UCSD-AML1 (cell line): ENCODE measurements around the gene ZFHX3.
"Not testable (repeated sequence)": the region's sequence is repeated elsewhere in the genome, so short reads cannot be mapped to it uniquely, and the experiment has no call there.

ENCODE experiments used
- DNase-seq: peaks from one replicate; lab custom pipeline; 2025; ENCODE audit not compliant: unreplicated experiment; lab: John Stamatoyannopoulos, UW

Gene ZFHX3

DNA sequence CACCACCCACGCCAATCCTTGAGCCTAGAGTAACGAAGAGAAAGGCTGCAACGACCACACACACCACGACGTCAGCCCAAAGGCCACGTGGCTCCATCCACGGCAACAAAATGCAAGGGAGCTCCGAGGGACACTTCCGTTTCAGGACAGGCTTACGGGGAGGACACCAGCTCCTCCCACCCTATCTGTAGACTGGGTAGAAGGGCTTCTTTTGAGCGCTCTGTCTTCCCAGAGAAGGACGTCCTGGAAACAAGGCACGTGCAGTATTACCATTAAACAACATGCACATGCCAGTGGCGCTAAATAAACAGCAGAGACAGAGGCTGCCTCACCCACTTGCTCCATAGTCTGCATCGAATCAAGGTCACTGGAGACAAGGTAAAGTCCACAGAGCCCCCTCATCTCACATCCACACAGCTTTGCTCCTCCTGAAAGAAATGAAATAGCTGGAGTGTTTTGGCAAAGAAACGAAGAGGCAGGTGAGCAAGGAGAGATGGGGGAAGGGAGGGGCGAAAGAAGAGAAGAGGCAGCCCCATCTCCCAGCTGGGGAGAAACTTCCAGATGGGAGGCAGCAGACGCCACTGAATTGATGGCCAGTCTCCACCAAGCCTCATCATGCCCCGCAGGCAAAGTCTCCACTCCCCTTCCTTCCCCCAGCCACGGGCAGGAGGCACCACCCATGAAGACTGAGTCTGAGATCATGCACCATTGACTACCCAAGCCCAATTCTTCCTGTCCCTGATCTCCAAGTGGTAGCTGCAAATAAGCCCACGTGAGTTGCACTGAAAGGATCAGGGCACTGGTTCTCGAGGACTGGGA lies 24.0 kb downstream of the ZFHX3 start:
- no peak for DNase-seq

DNA sequence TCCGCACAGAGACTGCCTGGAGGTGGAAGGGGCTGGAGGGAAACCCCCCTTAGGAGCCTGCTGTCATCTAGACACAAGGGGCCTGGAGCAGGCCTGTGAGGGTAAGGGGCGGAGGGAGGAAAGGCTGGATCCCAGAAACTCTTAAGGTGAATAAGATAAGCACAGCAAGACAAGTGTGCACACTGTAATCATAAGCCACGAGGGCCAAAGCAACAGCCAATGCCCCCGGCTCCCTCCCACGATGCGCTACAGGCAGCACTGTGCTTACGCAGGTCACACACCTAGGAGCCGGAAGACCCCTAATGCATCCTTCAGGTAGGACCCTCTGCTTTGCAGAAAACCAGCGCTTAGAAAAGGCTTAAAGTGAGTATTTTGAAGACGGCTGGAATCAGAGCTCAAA lies 24.6 kb downstream of the ZFHX3 start:
- DNase-seq = no peak

DNA sequence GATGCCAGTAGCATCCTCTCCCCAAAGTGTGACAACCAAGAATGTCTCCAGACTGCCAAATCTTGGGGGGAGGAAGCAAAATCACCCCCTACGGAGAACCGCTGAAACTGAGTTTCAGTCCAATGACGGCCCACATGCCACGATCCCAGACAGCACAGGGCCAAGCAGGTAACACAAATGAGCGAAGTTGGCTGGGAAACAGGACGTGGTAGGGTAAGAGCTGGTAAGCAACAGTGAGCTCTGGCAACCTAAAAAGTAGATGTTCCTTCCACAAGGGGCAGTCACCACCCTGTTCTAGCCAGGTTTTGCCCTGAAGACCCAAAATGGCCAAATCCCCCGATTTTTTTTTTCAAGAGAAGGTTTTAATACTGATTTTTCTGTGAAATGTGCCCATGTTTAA lies 25.4 kb downstream of the ZFHX3 start:
- DNase-seq = no peak

DNA sequence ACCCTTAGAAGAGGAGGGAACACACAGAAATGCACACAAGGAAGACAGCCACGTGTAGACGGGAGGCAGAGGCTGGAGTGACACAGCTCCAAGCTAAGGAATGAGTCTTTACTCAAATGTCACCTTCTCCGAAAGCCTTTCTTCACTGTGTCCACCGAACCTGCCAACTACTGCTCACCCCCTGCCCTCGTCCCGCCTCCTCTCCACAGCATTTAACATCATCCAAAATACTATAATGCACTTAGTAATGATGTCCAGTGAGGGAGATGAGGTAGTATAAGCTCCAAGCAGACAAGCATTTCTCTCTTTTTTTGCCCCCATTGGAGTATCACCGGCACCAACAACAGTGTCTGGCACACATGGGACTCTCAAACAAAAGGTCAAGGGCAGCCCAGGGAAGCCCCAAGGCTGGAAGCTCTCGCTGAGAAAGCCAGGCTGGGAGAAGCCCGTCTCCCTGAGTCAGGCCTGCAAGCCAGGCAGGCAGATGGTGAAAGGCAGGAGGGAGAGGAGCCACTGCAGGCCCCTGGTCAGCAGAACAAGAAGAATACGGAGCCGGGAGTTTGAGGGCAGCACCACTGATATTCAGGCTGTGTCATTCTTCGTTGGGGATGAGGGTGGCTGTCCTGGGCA lies 25.9 kb downstream of the ZFHX3 start:
- DNase-seq = no peak

DNA sequence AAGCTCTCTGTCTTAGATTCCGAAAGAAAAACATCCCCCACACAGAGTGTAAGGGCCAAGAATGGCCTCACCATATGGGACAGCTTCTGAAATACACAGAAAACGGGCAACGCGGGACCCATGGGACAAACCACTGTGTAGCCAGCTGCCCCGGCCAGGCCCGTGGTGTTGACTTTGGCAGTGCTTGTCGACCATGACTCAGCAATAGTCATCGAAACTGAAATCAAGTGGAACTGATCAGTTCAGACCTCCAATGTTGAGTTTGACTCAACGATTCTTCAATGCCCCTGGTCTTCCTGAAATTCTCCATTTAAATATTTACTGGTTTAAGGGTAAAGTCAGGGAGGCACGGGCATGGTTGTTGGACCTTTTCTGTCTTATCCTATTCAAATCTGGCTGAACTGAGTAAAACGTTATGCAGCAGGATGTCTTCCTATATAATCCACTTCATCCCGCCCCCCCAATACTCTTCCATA lies 27.5 kb downstream of the ZFHX3 start:
- no peak for DNase-seq

DNA sequence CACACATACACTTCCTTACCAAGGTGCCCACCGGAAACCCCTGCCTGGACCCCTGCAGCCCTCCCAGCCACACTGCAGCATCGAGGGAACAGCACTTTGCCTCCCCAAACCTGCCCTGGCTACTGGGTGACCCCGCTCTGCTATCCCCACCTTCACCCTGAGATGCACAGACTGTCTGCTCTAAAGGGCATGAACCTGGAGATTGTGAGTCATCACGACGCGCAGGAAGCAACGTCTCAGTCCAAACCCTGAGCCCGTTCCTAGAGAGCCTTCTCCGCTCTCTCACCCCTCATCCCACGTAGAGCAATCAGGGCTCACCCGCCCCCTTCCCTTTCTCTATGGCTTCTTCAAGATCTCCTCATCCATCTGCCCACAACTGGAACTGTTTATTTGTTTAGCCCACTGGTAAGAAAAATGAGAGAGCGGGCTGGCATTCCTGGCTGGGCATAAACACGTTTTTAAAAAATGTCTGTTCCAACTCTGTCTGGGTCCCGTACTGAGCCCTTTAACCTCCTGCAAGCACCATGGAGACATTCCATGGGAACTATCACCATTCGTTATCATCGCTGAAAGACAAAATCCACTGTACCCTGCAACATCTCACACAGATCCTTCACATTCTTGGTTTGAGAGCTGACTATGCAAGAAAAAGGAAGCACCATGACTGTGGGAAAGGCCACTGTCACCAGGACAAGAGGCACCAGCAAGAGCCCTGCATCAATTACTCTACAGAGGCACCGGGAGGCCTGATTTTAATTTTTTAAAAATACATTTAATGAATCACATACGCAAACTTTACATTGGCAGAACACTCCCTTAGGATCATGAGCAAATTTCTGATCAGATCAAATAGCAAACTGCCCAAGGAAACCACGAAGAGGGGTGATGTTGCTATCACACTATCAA lies 28.2 kb downstream of the ZFHX3 start:
- no peak for DNase-seq

DNA sequence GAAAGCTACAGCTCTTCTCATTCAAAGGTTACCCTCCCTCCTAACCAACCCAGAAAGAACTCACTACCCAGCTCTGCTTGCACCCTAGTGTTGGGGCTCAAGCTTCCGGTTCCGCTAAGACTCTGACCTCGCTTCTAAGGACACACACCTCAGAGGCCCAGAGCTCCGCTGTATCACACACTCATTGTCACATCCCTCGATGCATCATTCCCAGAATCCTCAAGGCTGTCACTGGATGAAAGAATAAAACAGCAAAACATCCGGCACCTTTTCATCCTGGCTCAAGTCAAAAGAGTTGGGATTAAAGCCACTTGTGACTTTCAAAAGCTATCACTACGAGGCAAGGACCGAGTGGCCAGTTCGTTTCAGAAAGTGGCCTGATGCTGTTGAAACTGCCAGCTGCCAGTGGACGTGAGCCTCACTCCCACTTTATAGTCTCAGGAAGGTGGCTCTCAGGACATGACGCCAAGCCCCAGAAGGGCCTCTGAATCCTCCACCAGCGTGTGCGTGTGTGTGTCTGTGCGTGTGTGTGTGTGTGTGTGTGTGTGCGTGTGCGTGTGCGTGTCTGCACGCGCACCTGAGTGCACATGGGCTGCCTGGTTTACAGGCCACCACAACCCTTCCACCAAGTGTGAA lies 29.0 kb downstream of the ZFHX3 start:
- no peak for DNase-seq

DNA sequence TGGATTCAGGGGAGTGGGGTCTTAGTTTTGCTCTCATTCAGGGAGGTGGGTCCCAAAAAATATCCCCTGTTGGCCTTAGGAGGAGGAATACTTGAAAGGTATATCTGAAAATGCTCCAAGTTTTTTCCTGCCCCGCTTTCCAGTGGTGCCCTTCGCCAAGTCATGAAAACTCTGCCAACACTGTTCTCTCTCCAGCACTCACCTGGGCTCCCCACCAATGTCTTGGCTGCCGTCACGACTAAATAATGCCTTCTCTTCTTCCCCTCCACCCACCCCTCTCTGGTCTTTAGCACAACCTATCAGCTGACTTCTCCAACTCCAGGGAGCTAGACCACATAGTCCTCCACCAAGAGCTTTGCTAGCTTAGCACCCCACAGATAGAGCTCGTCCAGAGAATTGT lies 30.6 kb downstream of the ZFHX3 start:
- DNase-seq = no peak

DNA sequence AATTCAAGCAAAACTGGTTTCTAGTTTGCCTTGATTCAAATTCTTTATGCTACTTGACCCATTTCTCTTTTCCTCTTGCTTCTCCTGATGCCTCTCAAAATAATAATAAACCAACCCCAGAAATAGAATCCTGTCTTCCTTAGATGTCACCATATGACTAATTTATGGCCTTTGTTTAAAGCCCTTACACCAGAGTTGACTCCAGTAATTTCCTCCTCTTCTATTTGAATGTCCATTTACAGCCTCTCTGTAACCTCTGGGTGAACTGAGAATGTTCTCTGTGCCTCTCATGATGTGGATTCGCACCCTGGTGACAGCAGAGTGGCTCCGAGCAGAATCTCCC lies 31.5 kb downstream of the ZFHX3 start:
- DNase-seq = no peak

DNA sequence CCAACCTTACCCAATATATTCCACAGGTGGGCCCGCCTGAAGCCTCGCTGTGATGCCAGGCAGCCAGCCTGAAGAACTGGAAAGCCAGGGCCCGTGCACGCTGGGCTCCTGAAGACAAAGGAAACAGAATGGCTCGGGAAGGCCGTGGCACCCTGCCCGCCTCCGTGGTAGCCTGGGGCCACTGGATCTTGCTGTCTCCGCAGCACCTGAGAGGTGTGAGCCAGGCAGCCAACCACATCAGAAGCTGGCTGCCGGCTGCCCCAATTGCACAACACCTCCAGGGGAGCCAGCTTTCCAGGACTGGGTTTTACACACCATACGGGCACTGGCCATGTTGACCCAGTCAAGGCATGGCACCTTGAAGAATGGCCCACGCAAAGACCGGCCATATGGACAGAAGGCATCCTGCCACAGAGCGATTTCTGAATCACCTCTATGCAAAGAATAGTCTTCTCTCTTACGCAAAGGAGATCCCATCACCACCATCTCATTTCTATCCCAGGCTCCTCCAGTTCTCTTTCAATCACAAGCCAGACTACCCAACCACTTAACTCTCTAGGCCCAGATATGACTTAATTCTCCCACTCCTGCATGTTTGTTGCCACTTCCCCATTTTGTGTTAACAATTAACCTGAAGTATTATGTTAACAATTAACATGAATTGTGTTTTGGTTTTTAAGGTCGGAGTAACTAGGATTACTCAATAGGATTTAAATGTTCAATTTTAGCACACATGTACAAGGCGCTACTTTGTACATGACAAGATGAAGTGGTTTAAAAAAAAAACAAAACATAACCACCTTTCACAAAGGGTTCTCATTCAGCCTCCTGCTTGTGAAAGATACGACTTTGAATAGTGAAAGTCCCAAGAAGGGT lies 32.1 kb downstream of the ZFHX3 start:
- no peak for DNase-seq

DNA sequence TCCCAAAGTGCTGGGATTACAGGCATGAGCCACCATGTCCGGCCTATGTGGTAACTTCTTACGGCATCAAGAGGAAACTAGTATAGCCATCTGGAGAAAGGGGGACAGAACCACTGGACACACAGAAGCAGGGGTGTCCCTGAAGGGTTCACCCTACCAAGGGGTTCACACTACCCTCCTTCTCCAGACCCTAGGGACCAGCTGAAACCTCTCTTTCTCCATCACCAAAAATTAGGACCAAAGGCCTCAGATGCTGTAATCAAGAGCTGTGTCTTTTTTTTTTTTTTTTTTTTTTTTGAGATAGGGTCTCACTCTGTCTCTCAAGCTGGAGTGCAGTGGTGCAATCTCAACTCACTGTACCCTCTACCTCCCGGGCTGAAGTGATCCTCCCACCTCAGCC lies 33.2 kb downstream of the ZFHX3 start:
- DNase-seq = no peak

DNA sequence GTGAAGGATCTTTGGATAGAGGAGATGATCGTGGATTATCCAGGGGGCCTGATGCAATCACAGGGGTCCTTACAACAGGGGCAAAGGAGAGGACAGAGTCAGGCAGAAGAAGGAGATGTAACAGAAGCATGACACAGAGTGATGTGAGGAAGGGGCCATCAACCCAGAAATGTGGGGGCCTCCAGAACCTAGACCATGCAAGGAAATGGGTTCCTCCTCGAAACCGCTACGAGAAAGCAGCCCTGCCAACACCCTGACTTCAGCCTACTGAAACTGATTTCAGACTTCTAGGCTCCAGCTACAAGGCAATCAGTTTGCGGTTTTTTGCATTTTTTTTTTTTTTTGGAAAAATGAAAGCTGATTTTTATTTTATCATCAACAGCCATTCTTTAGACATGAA lies 34.0 kb downstream of the ZFHX3 start:
- DNase-seq = no peak

DNA sequence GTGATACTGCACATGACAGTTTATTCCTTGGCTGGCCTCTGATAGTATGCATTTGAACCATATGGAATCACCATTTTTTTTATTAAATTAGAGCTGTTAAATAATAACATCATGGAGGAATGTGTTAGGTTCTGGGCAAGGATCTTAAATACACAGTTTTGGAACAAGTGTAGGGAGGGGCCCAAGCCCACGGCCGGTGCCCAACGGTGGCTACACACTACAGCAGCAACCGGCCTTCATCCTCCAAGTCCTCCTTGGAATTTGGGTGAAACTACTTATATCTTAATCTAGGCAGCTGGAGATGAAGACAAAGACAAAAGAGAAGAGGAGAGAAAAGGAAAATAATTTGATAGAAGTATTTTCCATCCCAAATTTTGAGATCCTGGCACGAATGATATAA lies 35.6 kb downstream of the ZFHX3 start:
- DNase-seq = no peak

DNA sequence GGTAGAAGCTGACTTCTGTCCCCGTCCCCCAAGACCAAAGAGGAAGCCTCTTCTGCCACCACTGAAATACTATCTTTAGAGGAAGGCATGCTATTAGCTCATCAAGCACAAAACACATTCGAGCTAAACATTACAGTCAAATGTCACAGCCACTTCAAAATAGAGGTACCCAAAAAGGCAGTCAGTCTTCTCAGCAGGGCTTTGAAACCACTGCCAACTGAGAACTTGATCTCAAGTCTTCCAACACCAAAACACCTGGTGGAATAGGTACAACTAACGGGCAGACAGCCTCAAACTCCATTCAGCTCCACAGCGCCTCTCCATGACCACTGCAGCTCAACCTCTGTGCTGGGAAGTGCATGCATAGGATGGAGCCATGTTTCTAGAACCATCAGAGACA lies 36.0 kb downstream of the ZFHX3 start:
- no peak for DNase-seq

DNA sequence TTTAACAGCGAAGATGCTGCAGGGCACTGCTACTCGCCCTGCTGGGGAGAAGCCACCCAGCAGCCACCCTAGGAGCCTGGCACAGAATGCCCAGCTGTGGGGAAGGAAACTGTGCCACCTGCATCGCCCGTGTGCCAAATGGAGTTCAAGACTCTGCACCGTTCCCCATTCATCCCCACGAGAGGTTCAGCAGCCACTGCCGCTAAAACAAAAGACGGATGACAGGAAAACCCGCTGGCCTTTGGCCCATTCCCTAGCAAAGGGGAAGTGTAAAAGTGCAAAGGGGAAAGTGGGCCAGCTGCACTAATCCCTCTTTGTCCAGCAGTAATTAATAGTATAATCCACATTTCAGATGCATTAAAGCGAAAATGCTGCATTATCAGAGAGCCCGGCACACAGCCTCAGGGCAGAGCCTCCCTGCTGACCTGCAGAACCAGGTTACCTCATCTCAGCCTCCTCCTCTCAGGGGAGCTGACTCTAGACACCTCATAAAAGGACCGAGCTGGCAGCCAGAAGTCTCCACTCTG lies 37.7 kb downstream of the ZFHX3 start:
- DNase-seq = peak; percentile 28

DNA sequence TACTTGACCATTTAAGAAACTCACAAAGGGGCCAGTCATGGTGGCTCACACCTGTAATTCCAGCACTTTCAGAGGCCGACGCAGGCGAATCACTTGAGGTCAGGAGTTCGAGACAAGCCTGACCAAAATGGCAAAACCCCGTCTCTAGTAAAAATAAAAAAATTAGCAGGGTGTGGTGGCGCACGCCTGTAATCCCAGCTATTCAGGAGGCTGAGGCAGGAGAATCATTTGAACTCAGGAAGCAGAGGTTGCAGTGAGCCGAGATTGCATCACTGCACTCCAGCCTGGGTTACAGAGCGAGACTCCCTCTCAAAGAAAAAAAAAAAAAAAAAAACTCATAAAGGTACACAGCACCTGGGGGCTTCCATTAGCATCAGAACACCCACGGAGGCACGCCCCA lies 38.2 kb downstream of the ZFHX3 start:
- not testable (repeated sequence) for DNase-seq

DNA sequence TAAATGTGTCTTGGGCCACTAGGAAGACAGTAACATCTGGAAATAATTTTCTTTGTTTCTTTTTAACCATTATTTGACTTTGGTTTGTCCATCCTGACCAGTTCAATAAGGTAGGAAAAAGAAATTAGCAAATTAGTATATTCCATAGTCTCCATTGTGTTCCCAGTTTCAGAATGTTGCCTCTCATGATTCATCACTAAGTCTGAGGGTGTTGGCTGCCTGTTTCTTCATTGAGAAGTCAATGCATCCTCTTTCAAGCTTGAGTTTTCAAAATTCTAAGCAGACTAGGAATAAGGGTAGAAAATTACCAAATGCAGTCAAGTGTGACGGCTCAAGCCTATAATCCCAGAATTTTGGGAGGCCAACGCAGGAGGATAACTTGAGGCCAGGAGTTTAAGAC lies 41.9 kb downstream of the ZFHX3 start:
- DNase-seq = no peak

DNA sequence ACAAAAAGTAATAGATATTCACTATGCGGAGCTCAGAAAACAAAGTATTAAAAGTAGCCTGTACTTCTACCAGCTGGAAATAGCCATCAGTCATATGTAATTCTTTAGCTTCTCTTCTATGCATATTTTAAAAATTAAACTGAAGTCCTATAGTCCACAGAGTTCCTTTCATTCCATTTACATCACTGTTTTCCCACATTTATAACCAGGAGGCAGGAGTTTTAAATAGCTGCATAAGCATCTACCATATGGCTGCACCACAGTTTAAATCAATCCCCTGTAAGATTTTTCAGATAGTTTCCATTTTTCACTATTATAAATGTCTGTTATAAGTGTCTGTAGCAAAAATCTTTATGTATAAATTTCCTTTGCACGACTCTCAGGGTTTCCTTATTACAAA lies 45.1 kb downstream of the ZFHX3 start:
- no peak for DNase-seq

DNA sequence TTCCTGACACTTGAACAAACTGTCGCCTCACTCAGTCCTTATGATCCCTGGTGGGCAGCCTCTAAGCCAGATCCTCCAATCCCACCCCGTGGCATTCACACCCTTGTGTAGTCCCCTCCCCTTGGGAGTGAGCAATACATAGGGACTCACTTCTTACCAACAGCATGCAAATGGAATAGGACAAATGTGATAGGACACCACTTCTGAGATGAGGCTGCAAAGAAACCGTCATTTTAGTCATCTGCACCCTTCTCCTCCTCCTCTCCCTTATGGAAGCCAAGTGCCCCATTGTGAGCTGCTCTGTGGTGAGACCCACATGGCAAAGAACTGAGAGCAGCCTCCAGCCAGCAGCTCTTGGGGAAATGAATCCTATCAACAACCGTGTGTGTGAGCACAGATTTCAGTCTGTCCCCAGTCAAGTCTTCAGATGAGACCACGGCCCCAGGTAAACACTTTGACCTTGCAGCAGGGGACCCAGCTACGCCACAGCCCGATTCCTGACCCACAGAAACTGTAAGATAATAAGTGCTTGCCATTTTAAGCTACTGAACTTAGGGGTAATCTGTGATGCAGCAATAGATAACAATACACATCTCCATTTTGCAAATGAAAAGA lies 46.9 kb downstream of the ZFHX3 start:
- DNase-seq = no peak
